ENCODE measurements around the gene TANGO6.

Gene TANGO6

DNA sequence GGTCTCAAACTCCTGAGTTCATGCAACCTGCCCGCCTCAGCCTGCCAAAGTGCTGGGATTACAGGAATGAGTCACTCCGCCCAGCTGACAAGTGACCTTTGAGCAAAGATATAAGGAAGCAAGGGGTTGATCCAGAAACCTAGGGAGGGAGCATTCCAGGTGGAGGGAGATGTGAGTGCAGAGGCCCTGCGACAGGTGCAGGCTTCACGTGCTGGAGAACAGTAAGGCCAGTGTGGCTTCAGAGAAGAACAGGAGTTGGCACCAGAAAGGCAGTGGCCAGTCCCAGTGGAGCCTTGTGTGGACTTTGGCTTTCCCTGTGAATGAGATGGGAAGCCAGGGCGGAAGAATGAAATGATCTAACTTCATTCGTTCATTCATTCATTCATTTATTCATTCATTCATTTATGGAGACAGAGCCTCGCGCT lies 188.6 kb downstream of the TANGO6 start:
- no peak for DNase-seq
- no peaks in the 10 kb centered on the region for H3K27me3 ChIP-seq (replicated peaks; ENCODE audit: insufficient read depth, low read length)
- H3K4me2 ChIP-seq (ENCODE audit: low read depth, low read length) = no peak overlapping the region
- no peaks in the 10 kb centered on the region for H3F3A ChIP-seq (ENCODE audit: insufficient read depth, low read length)
- no peaks in the 10 kb centered on the region for H3K9me3 ChIP-seq (replicated peaks; ENCODE audit: insufficient read depth, low read length)
- H4K20me1 ChIP-seq (ENCODE audit: insufficient read depth, low read length) = no peaks in the 10 kb centered on the region
- no peaks in the 10 kb centered on the region for H3K36me3 ChIP-seq (replicated peaks; ENCODE audit: insufficient read depth, low read length)
- TF ChIP-seq, protein P1, sequence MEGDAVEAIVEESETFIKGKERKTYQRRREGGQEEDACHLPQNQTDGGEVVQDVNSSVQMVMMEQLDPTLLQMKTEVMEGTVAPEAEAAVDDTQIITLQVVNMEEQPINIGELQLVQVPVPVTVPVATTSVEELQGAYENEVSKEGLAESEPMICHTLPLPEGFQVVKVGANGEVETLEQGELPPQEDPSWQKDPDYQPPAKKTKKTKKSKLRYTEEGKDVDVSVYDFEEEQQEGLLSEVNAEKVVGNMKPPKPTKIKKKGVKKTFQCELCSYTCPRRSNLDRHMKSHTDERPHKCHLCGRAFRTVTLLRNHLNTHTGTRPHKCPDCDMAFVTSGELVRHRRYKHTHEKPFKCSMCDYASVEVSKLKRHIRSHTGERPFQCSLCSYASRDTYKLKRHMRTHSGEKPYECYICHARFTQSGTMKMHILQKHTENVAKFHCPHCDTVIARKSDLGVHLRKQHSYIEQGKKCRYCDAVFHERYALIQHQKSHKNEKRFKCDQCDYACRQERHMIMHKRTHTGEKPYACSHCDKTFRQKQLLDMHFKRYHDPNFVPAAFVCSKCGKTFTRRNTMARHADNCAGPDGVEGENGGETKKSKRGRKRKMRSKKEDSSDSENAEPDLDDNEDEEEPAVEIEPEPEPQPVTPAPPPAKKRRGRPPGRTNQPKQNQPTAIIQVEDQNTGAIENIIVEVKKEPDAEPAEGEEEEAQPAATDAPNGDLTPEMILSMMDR (IDR thresholded peaks at IDR 0.05; ENCODE audit: low read length) = no peak
- TF ChIP-seq EZH2 (optimal IDR thresholded peaks at IDR 0.05; ENCODE audit: low read depth, low read length) (no peak), EZH2phosphoT487 (IDR thresholded peaks at IDR 0.05; ENCODE audit: low read length) (no peak)
- no peaks in the 10 kb centered on the region for H3K79me2 ChIP-seq (ENCODE audit: low read length)
- H3K27ac ChIP-seq (ENCODE audit: low read length) = no peak overlapping the region
- H3K4me3 ChIP-seq (ENCODE audit: low read length) = no peak overlapping the region
- H2AFZ ChIP-seq (ENCODE audit: low read length) = no peak overlapping the region
- no peaks in the 10 kb centered on the region for H3K9me2 ChIP-seq (replicated peaks; ENCODE audit: insufficient read depth, low read length)
- H3K9ac ChIP-seq (ENCODE audit: low read length) = no peak overlapping the region
- no peaks in the 10 kb centered on the region for H3K4me1 ChIP-seq (ENCODE audit: low read length)

DNA sequence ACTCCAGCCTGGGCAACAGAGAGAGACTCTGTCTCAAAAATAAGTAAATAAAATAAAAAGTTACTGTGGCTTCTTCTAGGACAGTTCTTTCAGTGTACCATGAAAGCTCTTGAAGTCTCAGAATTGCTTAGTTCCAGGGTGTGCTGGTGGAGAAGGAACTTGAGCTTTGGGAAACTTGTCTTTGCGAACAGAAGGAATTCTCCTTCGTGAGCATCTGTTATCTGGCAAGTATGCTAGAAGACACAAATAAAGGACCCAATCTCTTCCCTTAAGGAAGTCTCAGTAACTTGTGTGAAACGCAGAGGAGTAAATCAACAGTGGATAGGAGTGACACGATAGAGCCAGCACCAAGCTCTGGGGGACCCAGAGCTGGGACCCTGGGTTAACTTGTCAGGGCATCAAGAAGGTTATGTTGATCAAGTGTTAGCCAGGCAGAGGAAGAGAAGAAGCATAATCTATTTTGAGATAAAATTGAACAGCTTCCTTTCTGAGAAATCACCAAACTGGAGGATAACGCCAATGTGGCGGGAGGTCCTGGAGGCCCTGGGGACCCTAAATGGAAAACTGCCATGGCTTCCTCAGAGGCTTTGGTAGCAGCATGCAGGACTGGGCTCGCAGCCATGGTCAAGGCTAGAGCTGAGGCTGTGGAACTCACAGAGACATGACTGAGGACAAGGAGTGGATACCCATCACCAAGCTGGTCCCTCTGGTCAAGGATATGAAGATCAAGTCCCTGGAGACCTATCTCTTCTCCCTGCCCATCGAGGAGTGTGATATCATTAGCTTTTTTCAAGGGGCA lies 190.0 kb downstream of the TANGO6 start:
- Histone ChIP-seq H3K27ac (ENCODE audit: low read length) (no peak overlapping the region), H3F3A (ENCODE audit: insufficient read depth, low read length) (no peaks in the 10 kb centered on the region), H3K9me3 (replicated peaks; ENCODE audit: insufficient read depth, low read length) (no peaks in the 10 kb centered on the region), H3K4me2 (ENCODE audit: low read depth, low read length) (no peak overlapping the region), H3K79me2 (ENCODE audit: low read length) (no peaks in the 10 kb centered on the region), H3K4me3 (ENCODE audit: low read length) (no peak overlapping the region), H3K36me3 (replicated peaks; ENCODE audit: insufficient read depth, low read length) (no peaks in the 10 kb centered on the region), H3K9me2 (replicated peaks; ENCODE audit: insufficient read depth, low read length) (no peaks in the 10 kb centered on the region), H2AFZ (ENCODE audit: low read length) (no peak overlapping the region), H4K20me1 (ENCODE audit: insufficient read depth, low read length) (no peaks in the 10 kb centered on the region), H3K27me3 (replicated peaks; ENCODE audit: insufficient read depth, low read length) (no peaks in the 10 kb centered on the region), H3K4me1 (ENCODE audit: low read length) (no peaks in the 10 kb centered on the region), H3K9ac (ENCODE audit: low read length) (no peak overlapping the region)
- TF ChIP-seq, protein P1 (IDR thresholded peaks at IDR 0.05; ENCODE audit: low read length) = no peak
- TF ChIP-seq EZH2phosphoT487 (IDR thresholded peaks at IDR 0.05; ENCODE audit: low read length) = no peak
- TF ChIP-seq EZH2 (optimal IDR thresholded peaks at IDR 0.05; ENCODE audit: low read depth, low read length) = no peak
- no peak for DNase-seq

DNA sequence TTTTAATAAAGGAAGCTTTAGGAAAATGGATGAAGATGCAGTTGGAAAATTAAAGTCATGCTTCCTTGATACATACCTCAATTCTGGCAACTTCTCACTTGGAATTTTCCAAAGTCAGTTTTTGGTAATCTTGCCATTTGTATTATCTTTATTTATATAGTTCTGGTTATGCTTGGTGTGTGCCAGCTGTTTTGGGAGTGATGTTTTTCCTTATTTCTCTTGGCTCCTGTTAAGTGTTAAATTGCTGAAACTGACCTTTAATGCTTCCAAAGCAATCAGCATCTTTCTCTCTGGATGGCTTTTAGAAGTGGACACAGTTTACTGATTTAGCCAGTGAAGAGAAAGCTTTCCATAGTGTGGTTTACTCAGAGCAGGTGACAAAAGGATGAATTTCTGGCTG lies 192.0 kb downstream of the TANGO6 start:
- H3K9me2 ChIP-seq (replicated peaks; ENCODE audit: insufficient read depth, low read length) = no peaks in the 10 kb centered on the region
- H3K79me2 ChIP-seq (ENCODE audit: low read length) = no peaks in the 10 kb centered on the region
- no peak overlapping the region for H2AFZ ChIP-seq (ENCODE audit: low read length)
- H4K20me1 ChIP-seq (ENCODE audit: insufficient read depth, low read length) = no peaks in the 10 kb centered on the region
- no peaks in the 10 kb centered on the region for H3F3A ChIP-seq (ENCODE audit: insufficient read depth, low read length)
- no peak overlapping the region for H3K9ac ChIP-seq (ENCODE audit: low read length)
- H3K27ac ChIP-seq (ENCODE audit: low read length) = no peak overlapping the region
- no peak overlapping the region for H3K4me2 ChIP-seq (ENCODE audit: low read depth, low read length)
- TF ChIP-seq EZH2 (optimal IDR thresholded peaks at IDR 0.05; ENCODE audit: low read depth, low read length) (no peak), EZH2phosphoT487 (IDR thresholded peaks at IDR 0.05; ENCODE audit: low read length) (no peak)
- TF ChIP-seq, protein P1 (IDR thresholded peaks at IDR 0.05; ENCODE audit: low read length) = no peak
- H3K36me3 ChIP-seq (replicated peaks; ENCODE audit: insufficient read depth, low read length) = no peaks in the 10 kb centered on the region
- H3K9me3 ChIP-seq (replicated peaks; ENCODE audit: insufficient read depth, low read length) = no peaks in the 10 kb centered on the region
- H3K4me3 ChIP-seq (ENCODE audit: low read length) = no peak overlapping the region
- no peaks in the 10 kb centered on the region for H3K4me1 ChIP-seq (ENCODE audit: low read length)
- H3K27me3 ChIP-seq (replicated peaks; ENCODE audit: insufficient read depth, low read length) = no peaks in the 10 kb centered on the region
- DNase-seq = no peak

Measured in MM.1S (cell line).